A673 (cell line): ENCODE results near the gene LCE1F.
A peak's percentile ranks its signal among the peaks of the same experiment; 100 is the strongest.

Experiments
- EZH2 ChIP-seq: fragments of 200-600 bp; sonication (generic); IDR thresholded peaks from 2 replicates; pipeline ENCODE4 v1.6.1; 2017; ENCODE audit warnings: borderline replicate concordance, low read depth, mild to moderate bottlenecking, mixed read lengths, antibody characterized with exemption, low read length; ENCODE audit not compliant: poor library complexity, severe bottlenecking
- TF ChIP-seq, protein P1 (sequence below): fragments of 300-800, 200-600 bp; sonication (generic); conservative IDR thresholded peaks from 2 replicates; pipeline ENCODE4 v1.5.1; 2017; ENCODE audit warnings: low read depth, mild to moderate bottlenecking, antibody characterized with exemption, low read length, moderate library complexity, mixed read lengths

DNA sequence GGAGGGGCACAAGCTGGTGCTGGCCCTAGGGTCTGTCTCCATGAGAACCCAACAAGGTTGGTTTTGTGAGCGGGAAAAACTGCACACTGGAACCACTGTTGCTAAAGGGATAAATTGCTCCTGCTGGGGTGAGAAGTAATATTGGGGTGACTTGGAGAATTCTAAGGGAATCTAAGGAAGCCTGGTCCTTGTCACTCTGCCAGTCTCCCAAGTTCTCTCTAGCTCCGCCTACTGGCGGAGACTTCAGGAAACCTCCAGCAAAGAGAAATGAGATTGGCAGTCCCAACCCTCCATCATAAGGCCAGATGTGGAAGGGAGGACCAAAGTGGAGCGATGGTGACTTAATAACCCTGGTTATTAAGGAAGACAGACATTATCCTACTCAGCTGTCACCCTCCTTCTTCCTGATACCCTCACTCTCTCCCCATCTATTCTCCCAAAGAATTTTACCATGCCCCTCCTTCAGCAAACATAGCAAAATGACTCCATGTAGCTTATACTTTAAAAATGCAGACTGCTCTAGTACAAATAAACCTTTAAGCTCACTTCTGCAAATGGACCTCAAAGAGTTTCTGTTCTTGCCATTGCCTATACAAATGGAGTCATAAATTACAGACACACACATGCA, 2.7 kb downstream of the LCE1F start:
- TF ChIP-seq, protein P1, sequence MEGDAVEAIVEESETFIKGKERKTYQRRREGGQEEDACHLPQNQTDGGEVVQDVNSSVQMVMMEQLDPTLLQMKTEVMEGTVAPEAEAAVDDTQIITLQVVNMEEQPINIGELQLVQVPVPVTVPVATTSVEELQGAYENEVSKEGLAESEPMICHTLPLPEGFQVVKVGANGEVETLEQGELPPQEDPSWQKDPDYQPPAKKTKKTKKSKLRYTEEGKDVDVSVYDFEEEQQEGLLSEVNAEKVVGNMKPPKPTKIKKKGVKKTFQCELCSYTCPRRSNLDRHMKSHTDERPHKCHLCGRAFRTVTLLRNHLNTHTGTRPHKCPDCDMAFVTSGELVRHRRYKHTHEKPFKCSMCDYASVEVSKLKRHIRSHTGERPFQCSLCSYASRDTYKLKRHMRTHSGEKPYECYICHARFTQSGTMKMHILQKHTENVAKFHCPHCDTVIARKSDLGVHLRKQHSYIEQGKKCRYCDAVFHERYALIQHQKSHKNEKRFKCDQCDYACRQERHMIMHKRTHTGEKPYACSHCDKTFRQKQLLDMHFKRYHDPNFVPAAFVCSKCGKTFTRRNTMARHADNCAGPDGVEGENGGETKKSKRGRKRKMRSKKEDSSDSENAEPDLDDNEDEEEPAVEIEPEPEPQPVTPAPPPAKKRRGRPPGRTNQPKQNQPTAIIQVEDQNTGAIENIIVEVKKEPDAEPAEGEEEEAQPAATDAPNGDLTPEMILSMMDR, result peak; percentile 60
- no peak for TF ChIP-seq EZH2
